Mesenchymal stem cell (in vitro differentiated cells and primary cell): ENCODE data around the gene TMEFF2.
"Not testable (repeated sequence)": the region's sequence is repeated elsewhere in the genome, so short reads cannot be mapped to it uniquely, and the experiment has no call there.

Source experiments
- DNase-seq: peaks from one replicate; pipeline ENCODE4 v3.0.0-alpha.2; 2013
- H2AFZ ChIP-seq: one replicate; pipeline ENCODE4 v1.6.1; 2013; ENCODE audit warnings: low read depth, mild to moderate bottlenecking, control low read depth, inconsistent platforms, low read length, moderate library complexity
- H2AK5ac ChIP-seq: 2 replicates; pipeline ENCODE4 v1.6.1; 2013; ENCODE audit warnings: low read length, moderate library complexity, mild to moderate bottlenecking, inconsistent platforms; ENCODE audit not compliant: severe bottlenecking
- H2BK120ac ChIP-seq: one replicate; pipeline ENCODE4 v1.6.1; 2013; ENCODE audit warnings: low read depth, mild to moderate bottlenecking, inconsistent platforms, low read length, moderate library complexity
- H2BK12ac ChIP-seq, 2 experiments: one replicate each; pipeline ENCODE4 v1.6.1; 2013; ENCODE audit warnings: inconsistent platforms in 2 of 2, low read length in 2 of 2, mild to moderate bottlenecking in 2 of 2, moderate library complexity in 2 of 2, control low read depth in 1 of 2
- H2BK15ac ChIP-seq: one replicate; pipeline ENCODE4 v1.6.1; 2013; ENCODE audit warnings: mild to moderate bottlenecking, low read depth, inconsistent platforms; ENCODE audit not compliant: poor library complexity, severe bottlenecking
- H2BK5ac ChIP-seq: 2 replicates; pipeline ENCODE4 v1.6.1; 2013; ENCODE audit warnings: low read depth, mild to moderate bottlenecking, low read length, control low read depth, inconsistent platforms; ENCODE audit not compliant: poor library complexity, severe bottlenecking
- H3K14ac ChIP-seq, 2 experiments: one replicate each; pipeline ENCODE4 v1.6.1; 2013; ENCODE audit warnings: inconsistent platforms in 2 of 2, low read length in 2 of 2, control low read depth in 1 of 2, mild to moderate bottlenecking in 1 of 2, moderate library complexity in 1 of 2
- H3K18ac ChIP-seq, 2 experiments: one replicate each; pipeline ENCODE4 v1.6.1; 2013; ENCODE audit warnings: inconsistent platforms in 2 of 2, low read length in 2 of 2, control low read depth in 1 of 2, low read depth in 1 of 2, mild to moderate bottlenecking in 1 of 2
- H3K23ac ChIP-seq, 2 experiments: one replicate each; pipeline ENCODE4 v1.6.1; 2013; ENCODE audit warnings: inconsistent platforms in 2 of 2, low read length in 2 of 2, mild to moderate bottlenecking in 2 of 2, moderate library complexity in 2 of 2, control low read depth in 1 of 2
- H3K27ac ChIP-seq: 2 replicates; pipeline ENCODE4 v1.5.1; 2013; ENCODE audit warnings: mild to moderate bottlenecking, moderate library complexity, low read length, control low read depth, inconsistent platforms; ENCODE audit not compliant: poor library complexity, severe bottlenecking
- H3K27me3 ChIP-seq, 2 experiments: 2 replicates each; pipeline versions ENCODE4 v1.6.1 to v1.7.0; 2013; ENCODE audit warnings: low read length in 2 of 2, mild to moderate bottlenecking in 2 of 2, moderate library complexity in 2 of 2, control low read depth in 1 of 2, inconsistent platforms in 1 of 2; ENCODE audit not compliant: control insufficient read depth in 1 of 2, insufficient read depth in 1 of 2
- H3K36me3 ChIP-seq, 2 experiments: 2 replicates each; pipeline versions ENCODE4 v1.6.1 to v1.7.0; 2013; ENCODE audit warnings: low read length in 2 of 2, control low read depth in 1 of 2, inconsistent platforms in 1 of 2, low read depth in 1 of 2, mild to moderate bottlenecking in 1 of 2; ENCODE audit not compliant: insufficient read depth in 2 of 2, control insufficient read depth in 1 of 2
- H3K4ac ChIP-seq, 2 experiments: one replicate each; pipeline ENCODE4 v1.6.1; 2013; ENCODE audit warnings: inconsistent platforms in 2 of 2, low read length in 2 of 2, mild to moderate bottlenecking in 2 of 2, moderate library complexity in 2 of 2, control low read depth in 1 of 2, low read depth in 1 of 2
- H3K4me1 ChIP-seq: 2 replicates; pipeline ENCODE4 v1.6.1; 2013; ENCODE audit warnings: low read depth, low read length, control low read depth; ENCODE audit not compliant: control insufficient read depth, insufficient read depth
- H3K4me2 ChIP-seq: 2 replicates; pipeline ENCODE4 v1.6.1; 2013; ENCODE audit warnings: low read length, mild to moderate bottlenecking, inconsistent platforms; ENCODE audit not compliant: poor library complexity, severe bottlenecking
- H3K4me3 ChIP-seq, 2 experiments: 2 replicates each; pipeline versions ENCODE4 v1.5.1 to v1.7.0; 2013; ENCODE audit warnings: low read length in 2 of 2, mild to moderate bottlenecking in 2 of 2, control low read depth in 1 of 2, low read depth in 1 of 2; ENCODE audit not compliant: insufficient read depth in 1 of 2
- H3K79me1 ChIP-seq: replicated peaks from 2 replicates; pipeline ENCODE4 v1.6.1; 2013; ENCODE audit warnings: mild to moderate bottlenecking, control low read depth, low read length, inconsistent platforms; ENCODE audit not compliant: poor library complexity, severe bottlenecking
- H3K9ac ChIP-seq: 2 replicates; pipeline ENCODE4 v1.7.0; 2013; ENCODE audit warnings: mild to moderate bottlenecking, low read length, moderate library complexity
- H3K9me3 ChIP-seq: 2 replicates; pipeline ENCODE4 v1.7.0; 2013; ENCODE audit warnings: mild to moderate bottlenecking, low read length; ENCODE audit not compliant: control insufficient read depth
- H4K8ac ChIP-seq: one replicate; pipeline ENCODE4 v1.6.1; 2013; ENCODE audit warnings: inconsistent platforms, mild to moderate bottlenecking, low read length, moderate library complexity
- H4K91ac ChIP-seq: one replicate; pipeline ENCODE4 v1.6.1; 2013; ENCODE audit warnings: mild to moderate bottlenecking, low read length, inconsistent platforms
- WGBS: methylation state at CpG from one replicate; pipeline ENCODE4 v1.1.7; 2013; ENCODE audit warnings: mixed read lengths; 5-methylcytosine and 5-hydroxymethylcytosine counted together

The TMEFF2 gene

GRCh38 chr2:192111536-192111935 is 83.2 kb downstream of the TMEFF2 start:
- not testable (repeated sequence) for H3K27ac ChIP-seq, H3K79me1 ChIP-seq, H2BK120ac ChIP-seq, H2BK12ac ChIP-seq, H2BK5ac ChIP-seq, H2AFZ ChIP-seq, H3K4me3 ChIP-seq, H3K4me2 ChIP-seq, H3K4ac ChIP-seq, H3K9me3 ChIP-seq, H3K36me3 ChIP-seq, H3K14ac ChIP-seq, H3K18ac ChIP-seq, DNase-seq, H4K91ac ChIP-seq, H2BK15ac ChIP-seq, H3K27me3 ChIP-seq, H3K4me1 ChIP-seq, H4K8ac ChIP-seq, H3K9ac ChIP-seq, H2AK5ac ChIP-seq, H3K23ac ChIP-seq
- 75% methylated on average over 2 of the region's 2 CpGs for WGBS

GRCh38 chr2:192099742-192100141 is 95.0 kb downstream of the TMEFF2 start:
- Histone ChIP-seq H3K9me3 (no peaks in the 10 kb centered on the region), H3K14ac (no peak overlapping the region), H2AK5ac (no peak overlapping the region), H3K4ac (no peak overlapping the region), H3K27me3 (no peaks in the 10 kb centered on the region), H2AFZ (no peak overlapping the region), H3K9ac (no peak overlapping the region), H3K79me1 (no peaks in the 10 kb centered on the region), H3K36me3 (no peaks in the 10 kb centered on the region), H4K91ac (no peak overlapping the region), H3K4me3 (no peak overlapping the region), H4K8ac (no peak overlapping the region), H3K4me1 (no peaks in the 10 kb centered on the region), H3K27ac (no peak overlapping the region), H2BK12ac (no peak overlapping the region), H2BK5ac (no peak overlapping the region), H3K18ac (no peak overlapping the region), H2BK15ac (no peak overlapping the region), H2BK120ac (no peak overlapping the region), H3K23ac (no peak overlapping the region), H3K4me2 (no peak overlapping the region)
- DNase-seq = no peak

- H3K9ac ChIP-seq = no peak overlapping the region
- no peak overlapping the region for H3K27ac ChIP-seq
- H3K14ac ChIP-seq = no peak overlapping the region
- H3K23ac ChIP-seq = no peak overlapping the region
- no peak overlapping the region for H2AK5ac ChIP-seq
- H2BK5ac ChIP-seq = no peak overlapping the region
- no peaks in the 10 kb centered on the region for H3K36me3 ChIP-seq
- no peak overlapping the region for H2AFZ ChIP-seq
- WGBS = 77% methylated on average over 2 of the region's 2 CpGs
- no peak overlapping the region for H3K4me2 ChIP-seq
- H2BK12ac ChIP-seq = no peak overlapping the region
- H3K4ac ChIP-seq = no peak overlapping the region
- H2BK15ac ChIP-seq = no peak overlapping the region
- H3K27me3 ChIP-seq = no peaks in the 10 kb centered on the region
- H3K79me1 ChIP-seq = no peaks in the 10 kb centered on the region
- H2BK120ac ChIP-seq = no peak overlapping the region
- H4K91ac ChIP-seq = no peak overlapping the region
- H3K4me3 ChIP-seq = no peak overlapping the region
- no peaks in the 10 kb centered on the region for H3K4me1 ChIP-seq
- no peaks in the 10 kb centered on the region for H3K9me3 ChIP-seq
- DNase-seq = no peak
- no peak overlapping the region for H3K18ac ChIP-seq
- no peak overlapping the region for H4K8ac ChIP-seq
Observed at GRCh38 chr2:192098814-192099491, 95.8 kb downstream of the TMEFF2 start.

GRCh38 chr2:192091476-192091875 is 103.3 kb downstream of the TMEFF2 start:
- Histone ChIP-seq H3K4me1 (no peaks in the 10 kb centered on the region), H2BK5ac (no peak overlapping the region), H3K27ac (no peak overlapping the region), H2AFZ (no peak overlapping the region), H3K79me1 (no peaks in the 10 kb centered on the region), H2AK5ac (no peak overlapping the region), H3K4me3 (no peak overlapping the region), H3K36me3 (no peaks in the 10 kb centered on the region), H3K9me3 (no peaks in the 10 kb centered on the region), H2BK120ac (no peak overlapping the region), H3K4me2 (no peak overlapping the region), H3K23ac (no peak overlapping the region), H3K18ac (no peak overlapping the region), H4K91ac (no peak overlapping the region), H4K8ac (no peak overlapping the region), H3K27me3 (no peaks in the 10 kb centered on the region), H2BK15ac (no peak overlapping the region), H3K14ac (no peak overlapping the region), H3K9ac (no peak overlapping the region), H3K4ac (no peak overlapping the region), H2BK12ac (no peak overlapping the region)
- DNase-seq = no peak
- 100% methylated on average over 1 of the region's 1 CpG for WGBS
